ENCODE results near the gene CLTCL1. TPM values are rescaled to one million over a fixed set of nuclear protein-coding genes. Genes with fewer than 3 reads are reported as not detected.

CLTCL1 gene
- total and polyA plus RNA-seq, 4 donors: 2.0 to 4.8 (median 2.6) TPM

GRCh38 chr22:19232623-19233022 lies 58.9 kb downstream of the CLTCL1 start:
- DNase-seq (ENCODE audit: low spot score): no peak
- Histone ChIP-seq H3K4me1 (ENCODE audit: control insufficient read depth in 4 of 4, insufficient read depth in 4 of 4, low read length in 3 of 4) (peaks cover 0 to 5% (median 0%) of the 10 kb centered on the region in 4 donors), H3K4me3 (ENCODE audit: low read depth in 1 of 3, low read length in 3 of 3) (no peak overlapping the region), H3K9ac (ENCODE audit: low read depth in 1 of 2, low read length in 2 of 2) (no peak overlapping the region), H3K27me3 (ENCODE audit: control insufficient read depth in 4 of 4, insufficient read depth in 4 of 4, low read length in 3 of 4) (no peaks in the 10 kb centered on the region), H3K27ac (ENCODE audit: low read depth in 1 of 2, low read length in 2 of 2) (no peak overlapping the region), H3K36me3 (ENCODE audit: control insufficient read depth in 4 of 4, insufficient read depth in 3 of 4, low read depth in 1 of 4, low read length in 3 of 4) (peaks cover 0 to 8% (median 1%) of the 10 kb centered on the region in 4 donors), H3K9me3 (ENCODE audit: control insufficient read depth in 4 of 4, low read length in 3 of 4) (no peaks in the 10 kb centered on the region)
- 68% methylated on average over 2 of the region's 2 CpGs for WGBS
- TF ChIP-seq EGR1 (IDR thresholded peaks at IDR 0.05; ENCODE audit: low read depth in 2 of 2): no peak
- no peak for TF ChIP-seq NR2F2 (IDR thresholded peaks at IDR 0.05)
- TF ChIP-seq SP1 (IDR thresholded peaks at IDR 0.05): no peak
- no peak for TF ChIP-seq FOXA1 (IDR thresholded peaks at IDR 0.05)
- TF ChIP-seq ZBTB33 (IDR thresholded peaks at IDR 0.05): no peak
- TF ChIP-seq REST (IDR thresholded peaks at IDR 0.05): no peak

- H3K4me3 ChIP-seq (ENCODE audit: low read depth in 1 of 3, low read length in 3 of 3): no peak overlapping the region
- H3K36me3 ChIP-seq (ENCODE audit: control insufficient read depth in 4 of 4, insufficient read depth in 3 of 4, low read depth in 1 of 4, low read length in 3 of 4): peaks cover 0 to 8% (median 1%) of the 10 kb centered on the region in 4 donors
- DNase-seq (ENCODE audit: low spot score): no peak
- no peaks in the 10 kb centered on the region for H3K27me3 ChIP-seq (ENCODE audit: control insufficient read depth in 4 of 4, insufficient read depth in 4 of 4, low read length in 3 of 4)
- 97% methylated on average over 3 of the region's 3 CpGs for WGBS
- H3K4me1 ChIP-seq (ENCODE audit: control insufficient read depth in 4 of 4, insufficient read depth in 4 of 4, low read length in 3 of 4): peaks cover 0 to 5% (median 0%) of the 10 kb centered on the region in 4 donors
- H3K27ac ChIP-seq (ENCODE audit: low read depth in 1 of 2, low read length in 2 of 2): no peak overlapping the region
- no peak for TF ChIP-seq HNF4G (IDR thresholded peaks at IDR 0.05)
- no peak for TF ChIP-seq ATF3 (IDR thresholded peaks at IDR 0.05)
- TF ChIP-seq RAD21 (IDR thresholded peaks at IDR 0.05): no peak
- TF ChIP-seq CTCF (IDR thresholded peaks at IDR 0.05; ENCODE audit: low read depth, low read length, missing input control): no peak
- no peak for TF ChIP-seq NR2F2 (IDR thresholded peaks at IDR 0.05)
- no peak for TF ChIP-seq RXRA (IDR thresholded peaks at IDR 0.05)
- TF ChIP-seq FOXA2 (IDR thresholded peaks at IDR 0.05): no peak
- TF ChIP-seq REST (IDR thresholded peaks at IDR 0.05): no peak
- no peak for TF ChIP-seq TAF1 (conservative IDR thresholded peaks at IDR 0.05)
- no peak for TF ChIP-seq JUND (IDR thresholded peaks at IDR 0.05)
- no peak for TF ChIP-seq HNF4A (conservative IDR thresholded peaks at IDR 0.05)
- no peaks in the 10 kb centered on the region for H3K9me3 ChIP-seq (ENCODE audit: control insufficient read depth in 4 of 4, low read length in 3 of 4)
- no peak overlapping the region for H3K9ac ChIP-seq (ENCODE audit: low read depth in 1 of 2, low read length in 2 of 2)
These were observed 59.5 kb downstream of the CLTCL1 start for GRCh38 chr22:19231986-19232385.

Data from liver (tissue), 9 donors.